Measurements from ENCODE around the gene KHDRBS2.

DNA sequence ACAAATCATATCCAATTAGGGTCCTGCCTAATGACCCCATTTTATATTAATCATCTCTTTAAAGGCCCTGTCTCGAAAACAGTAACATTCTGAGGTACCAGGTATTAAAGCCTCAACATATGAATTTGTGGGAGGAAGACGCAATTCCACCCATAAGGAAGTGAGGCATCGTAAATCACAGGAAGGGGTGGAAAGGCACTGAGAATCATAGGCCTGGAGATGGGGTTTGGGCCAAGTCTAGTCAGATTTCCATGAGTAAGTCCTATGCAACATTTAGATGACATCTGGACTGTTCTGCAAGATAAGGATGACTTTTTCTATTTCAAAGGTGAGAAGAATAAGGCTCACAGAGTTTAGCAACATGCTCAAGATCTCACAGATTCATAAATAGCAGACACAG lies 534.0 kb downstream of the KHDRBS2 start:
- TF ChIP-seq EZH2 (IDR thresholded peaks at IDR 0.05; ENCODE audit: low read depth), result no peak
- TF ChIP-seq, protein P1, sequence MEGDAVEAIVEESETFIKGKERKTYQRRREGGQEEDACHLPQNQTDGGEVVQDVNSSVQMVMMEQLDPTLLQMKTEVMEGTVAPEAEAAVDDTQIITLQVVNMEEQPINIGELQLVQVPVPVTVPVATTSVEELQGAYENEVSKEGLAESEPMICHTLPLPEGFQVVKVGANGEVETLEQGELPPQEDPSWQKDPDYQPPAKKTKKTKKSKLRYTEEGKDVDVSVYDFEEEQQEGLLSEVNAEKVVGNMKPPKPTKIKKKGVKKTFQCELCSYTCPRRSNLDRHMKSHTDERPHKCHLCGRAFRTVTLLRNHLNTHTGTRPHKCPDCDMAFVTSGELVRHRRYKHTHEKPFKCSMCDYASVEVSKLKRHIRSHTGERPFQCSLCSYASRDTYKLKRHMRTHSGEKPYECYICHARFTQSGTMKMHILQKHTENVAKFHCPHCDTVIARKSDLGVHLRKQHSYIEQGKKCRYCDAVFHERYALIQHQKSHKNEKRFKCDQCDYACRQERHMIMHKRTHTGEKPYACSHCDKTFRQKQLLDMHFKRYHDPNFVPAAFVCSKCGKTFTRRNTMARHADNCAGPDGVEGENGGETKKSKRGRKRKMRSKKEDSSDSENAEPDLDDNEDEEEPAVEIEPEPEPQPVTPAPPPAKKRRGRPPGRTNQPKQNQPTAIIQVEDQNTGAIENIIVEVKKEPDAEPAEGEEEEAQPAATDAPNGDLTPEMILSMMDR (conservative IDR thresholded peaks at IDR 0.05), result no peak

All from PC-9 (cell line).